Cortex of kidney (tissue), 1 donor: ENCODE measurements around the gene ABCC4.
"Not testable (repeated sequence)": the region's sequence is repeated elsewhere in the genome, so short reads cannot be mapped to it uniquely, and the experiment has no call there.

Experiments used
- DNase-seq: peaks from one replicate; lab custom pipeline; 2025; lab: John Stamatoyannopoulos, UW

The ABCC4 gene

DNA sequence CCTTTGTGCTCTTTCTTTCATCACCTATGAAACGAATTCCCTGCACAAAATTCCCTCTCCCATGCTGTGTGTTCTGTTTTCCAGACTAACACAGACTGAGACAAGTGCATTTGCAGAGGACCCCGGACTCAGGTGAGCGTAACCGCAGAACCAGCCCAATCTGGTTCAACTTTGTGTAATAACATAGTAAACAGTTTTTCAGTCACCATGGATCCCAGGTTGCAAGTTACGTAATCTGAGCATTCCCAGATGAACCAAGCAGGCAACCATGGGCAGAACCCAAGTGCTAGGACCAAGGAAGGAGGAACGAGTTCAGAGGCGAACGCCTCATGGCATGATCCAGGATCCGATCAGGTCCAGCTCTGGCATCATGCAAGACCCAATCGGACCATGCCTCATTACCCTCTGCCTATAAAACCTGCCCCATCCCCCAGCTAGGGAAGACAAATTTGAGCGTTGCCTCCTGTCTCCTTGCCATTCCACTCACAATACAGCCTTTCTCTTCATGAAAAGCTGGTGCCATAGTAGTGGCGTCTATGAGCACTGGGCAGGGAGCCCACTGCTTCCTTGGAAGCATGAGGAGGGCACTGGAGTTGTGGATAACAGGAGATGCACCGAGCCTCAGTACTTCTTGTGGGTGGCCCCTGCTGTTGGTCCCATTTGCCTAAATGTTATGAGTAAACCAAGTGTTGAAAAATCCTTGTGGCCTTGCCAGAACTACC is 107.6 kb downstream of the ABCC4 start:
- no peak for DNase-seq

- no peak for DNase-seq
Measured at GRCh38 chr13:95192998-95193397, 108.3 kb downstream of the ABCC4 start.

GRCh38 chr13:95192564-95192945 is 108.7 kb downstream of the ABCC4 start:
- DNase-seq = not testable (repeated sequence)

- no peak for DNase-seq
Measured at GRCh38 chr13:95191821-95192563, 109.3 kb downstream of the ABCC4 start.

GRCh38 chr13:95188128-95188527 is 113.1 kb downstream of the ABCC4 start:
- no peak for DNase-seq

DNA sequence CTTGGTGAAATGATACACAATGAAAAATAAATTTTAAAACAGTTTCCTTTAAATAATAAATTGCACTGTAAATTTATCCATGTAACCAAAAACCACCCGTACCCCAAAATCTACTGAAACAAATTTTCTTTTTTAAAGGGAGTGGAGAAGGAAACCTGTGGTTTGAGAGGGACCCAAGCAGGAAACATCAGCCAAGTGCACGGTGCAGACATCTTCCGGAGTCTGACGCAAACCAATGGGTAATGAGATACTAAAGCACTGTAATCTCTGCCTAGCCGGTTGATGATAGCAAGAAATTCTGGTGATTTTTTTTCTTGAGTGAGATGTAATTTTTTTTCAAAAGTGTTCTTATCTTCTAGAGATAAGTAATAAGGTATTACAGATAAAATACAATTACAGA is 115.4 kb downstream of the ABCC4 start:
- DNase-seq = no peak

DNA sequence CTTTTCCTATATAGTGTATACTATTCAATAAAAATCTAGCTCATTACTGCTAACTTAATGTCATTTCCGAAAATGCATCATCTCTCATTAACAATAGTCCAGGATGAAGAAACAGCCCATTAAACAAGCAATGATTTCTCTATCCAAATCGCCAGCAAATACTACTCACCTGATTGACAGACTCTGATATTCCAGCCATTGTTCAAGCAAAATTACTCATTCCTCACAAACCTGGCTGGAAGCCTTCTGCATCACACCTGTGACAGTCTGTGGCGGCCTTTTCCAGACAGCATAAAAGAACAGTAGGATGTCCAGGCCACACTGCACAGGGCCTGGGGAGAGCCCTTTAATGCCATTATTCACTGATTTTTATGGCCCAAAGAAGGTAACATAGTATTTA is 115.9 kb downstream of the ABCC4 start:
- no peak for DNase-seq

- no peak for DNase-seq
Measured at GRCh38 chr13:95184317-95184716, 116.9 kb downstream of the ABCC4 start.

DNA sequence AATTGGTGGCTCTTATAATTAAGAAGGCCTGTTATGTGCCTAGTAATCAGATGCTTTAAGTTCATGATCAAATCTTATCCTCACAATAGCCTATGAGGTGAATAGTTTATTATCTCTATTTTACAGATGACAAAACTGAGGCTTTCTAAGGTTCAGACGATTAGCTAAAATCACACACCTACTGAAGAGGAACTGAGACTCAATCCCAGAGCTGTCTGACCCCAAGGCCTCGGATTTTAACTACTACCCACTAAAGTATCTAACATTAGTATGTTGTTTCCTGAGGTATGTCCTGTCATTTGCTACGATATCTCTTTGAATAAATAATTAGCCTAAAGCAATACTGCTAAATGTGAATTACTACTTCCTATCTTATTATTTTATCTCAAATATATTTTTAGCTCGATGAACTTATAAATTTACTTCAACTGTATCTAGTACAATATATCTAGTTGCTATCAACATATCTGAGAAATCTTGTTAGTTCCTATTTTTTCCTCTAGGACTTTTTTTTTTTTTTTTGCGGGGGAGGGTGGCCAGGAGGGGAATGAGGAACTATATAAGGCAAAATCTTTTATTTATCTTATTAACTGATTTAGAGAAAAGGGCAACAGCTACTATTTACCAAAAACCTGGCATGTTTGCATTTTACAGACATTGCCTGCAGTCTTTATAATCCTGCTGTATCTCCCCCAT is 118.5 kb downstream of the ABCC4 start:
- DNase-seq = no peak

DNA sequence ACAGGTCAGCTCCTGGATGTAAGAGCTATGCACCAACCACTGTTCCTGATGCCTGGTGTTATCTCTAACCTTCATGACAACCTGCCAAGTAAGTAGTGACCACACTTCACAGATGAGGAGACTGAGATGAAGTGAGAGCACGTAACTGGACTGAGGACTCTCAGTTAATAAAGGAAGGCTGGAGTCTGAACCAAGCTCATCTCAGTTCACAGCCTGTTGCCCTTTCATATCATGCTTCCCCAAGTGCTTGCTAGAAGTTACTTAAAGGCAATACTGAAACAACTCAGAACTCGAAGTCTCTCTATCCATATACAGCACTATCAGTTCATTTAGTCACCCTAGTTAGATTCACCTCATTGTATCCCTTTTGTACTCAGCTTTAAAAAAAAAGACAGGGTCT is 119.7 kb downstream of the ABCC4 start:
- no peak for DNase-seq

- DNase-seq = no peak
Measured at GRCh38 chr13:95180513-95181245, 120.6 kb downstream of the ABCC4 start.

GRCh38 chr13:95176611-95177259 is 124.5 kb downstream of the ABCC4 start:
- DNase-seq = no peak

GRCh38 chr13:95174517-95174916 is 126.7 kb downstream of the ABCC4 start:
- no peak for DNase-seq

GRCh38 chr13:95168191-95168590 is 133.1 kb downstream of the ABCC4 start:
- DNase-seq = no peak

GRCh38 chr13:95167003-95167402 is 134.2 kb downstream of the ABCC4 start:
- DNase-seq = not testable (repeated sequence)

DNA sequence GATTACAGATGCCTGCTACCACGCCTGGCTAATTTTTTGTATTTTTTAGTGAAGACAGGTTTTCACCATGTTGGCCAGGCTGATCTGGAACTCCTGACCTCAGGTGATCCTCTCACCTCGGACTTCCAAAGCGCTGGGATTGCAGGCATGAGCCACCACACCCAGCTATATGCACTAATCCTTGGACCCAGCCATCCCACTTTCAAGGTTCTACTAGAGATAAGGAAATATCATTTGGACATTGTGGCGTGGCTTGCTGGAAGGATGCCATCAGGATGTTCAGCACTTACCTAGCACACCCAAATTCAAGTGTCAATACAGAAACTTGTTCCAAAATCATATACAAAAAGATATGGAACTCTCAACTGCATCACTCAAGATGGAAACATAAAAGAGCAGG is 136.4 kb downstream of the ABCC4 start:
- DNase-seq = no peak

GRCh38 chr13:95160112-95160906 is 140.9 kb downstream of the ABCC4 start:
- DNase-seq = no peak

- no peak for DNase-seq
Measured at GRCh38 chr13:95159458-95159857, 141.8 kb downstream of the ABCC4 start.

DNA sequence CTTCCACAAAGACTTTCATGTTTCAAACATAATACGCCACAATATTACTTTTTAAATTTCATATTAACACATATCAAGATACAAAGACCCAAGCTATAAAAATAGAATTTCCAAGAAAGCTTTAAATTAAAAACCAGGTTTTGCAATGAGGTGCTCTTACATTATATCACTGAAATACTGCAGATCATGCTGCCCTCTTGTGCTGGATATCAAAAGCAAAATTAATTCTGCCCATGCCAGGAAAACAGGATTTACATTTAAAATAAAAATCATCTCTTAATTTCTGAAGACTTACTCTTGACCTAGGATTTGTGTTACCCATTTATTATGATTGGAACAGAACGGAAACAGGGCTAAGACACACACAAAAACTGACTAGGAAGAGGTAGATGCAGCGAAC is 145.0 kb downstream of the ABCC4 start:
- DNase-seq = no peak

- DNase-seq = no peak
Measured at GRCh38 chr13:95155504-95155903, 145.7 kb downstream of the ABCC4 start.

- DNase-seq = no peak
Measured at GRCh38 chr13:95155093-95155492, 146.2 kb downstream of the ABCC4 start.
